Parathyroid adenoma (tissue), 2 donors: Measurements from ENCODE around the gene PEX26.

ENCODE experiments used
- H2AFZ ChIP-seq: fragments of 300-600 bp; sonication (generic); one replicate; pipeline ENCODE4 v1.7.0; 2017; ENCODE audit warnings: antibody characterized with exemption, mild to moderate bottlenecking
- H3K27ac ChIP-seq: fragments of 300-600 bp; sonication (generic); one replicate; pipeline ENCODE4 v1.7.0; 2017
- H3K27me3 ChIP-seq: fragments of 300-600 bp; sonication (generic); one replicate; pipeline ENCODE4 v1.7.0; 2017; ENCODE audit warnings: low read length; ENCODE audit not compliant: control insufficient read depth, insufficient read depth
- H3K36me3 ChIP-seq: fragments of 300-600 bp; sonication (generic); one replicate; pipeline ENCODE4 v1.7.0; 2017; ENCODE audit warnings: low read length; ENCODE audit not compliant: control insufficient read depth, insufficient read depth
- H3K4me1 ChIP-seq: fragments of 300-600 bp; sonication (generic); one replicate; pipeline ENCODE4 v1.7.0; 2017; ENCODE audit warnings: control low read depth
- H3K4me2 ChIP-seq: fragments of 300-600 bp; sonication (generic); one replicate; pipeline ENCODE4 v1.7.0; 2017; ENCODE audit warnings: low read length
- H3K4me3 ChIP-seq: fragments of 300-600 bp; sonication (generic); one replicate; pipeline ENCODE4 v1.7.0; 2017; ENCODE audit warnings: low read depth, low read length
- H3K79me2 ChIP-seq: fragments of 300-600 bp; sonication (generic); one replicate; pipeline ENCODE4 v1.7.0; 2017; ENCODE audit warnings: control low read depth
- H3K9ac ChIP-seq: fragments of 300-600 bp; sonication (generic); one replicate; pipeline ENCODE4 v1.7.0; 2017; ENCODE audit warnings: mild to moderate bottlenecking
- H3K9me3 ChIP-seq: fragments of 300-600 bp; sonication (generic); one replicate; pipeline ENCODE4 v1.7.0; 2017; ENCODE audit warnings: low read length; ENCODE audit not compliant: control insufficient read depth
- TF ChIP-seq, protein P1 (sequence below): fragments of 300-600 bp; sonication (generic); IDR thresholded peaks from one replicate; pipeline ENCODE4 v1.7.0; 2017; ENCODE audit warnings: antibody characterized with exemption, mild to moderate bottlenecking
- donor health status: primary hyperparathyroidism.

PEX26 gene

GRCh38 chr22:18075101-18075719 is 2.6 kb upstream of the PEX26 start:
- H3K9me3 ChIP-seq, result no peaks in the 10 kb centered on the region
- H3K36me3 ChIP-seq, result no peaks in the 10 kb centered on the region
- H3K4me1 ChIP-seq, result peaks cover 4% of the 10 kb centered on the region
- H3K27me3 ChIP-seq, result no peaks in the 10 kb centered on the region
- no peak overlapping the region for H2AFZ ChIP-seq
- H3K79me2 ChIP-seq, result peaks cover 4% of the 10 kb centered on the region
- no peak overlapping the region for H3K27ac ChIP-seq
- no peak overlapping the region for H3K4me2 ChIP-seq
- no peak overlapping the region for H3K9ac ChIP-seq
- H3K4me3 ChIP-seq, result no peak overlapping the region
- TF ChIP-seq, protein P1, sequence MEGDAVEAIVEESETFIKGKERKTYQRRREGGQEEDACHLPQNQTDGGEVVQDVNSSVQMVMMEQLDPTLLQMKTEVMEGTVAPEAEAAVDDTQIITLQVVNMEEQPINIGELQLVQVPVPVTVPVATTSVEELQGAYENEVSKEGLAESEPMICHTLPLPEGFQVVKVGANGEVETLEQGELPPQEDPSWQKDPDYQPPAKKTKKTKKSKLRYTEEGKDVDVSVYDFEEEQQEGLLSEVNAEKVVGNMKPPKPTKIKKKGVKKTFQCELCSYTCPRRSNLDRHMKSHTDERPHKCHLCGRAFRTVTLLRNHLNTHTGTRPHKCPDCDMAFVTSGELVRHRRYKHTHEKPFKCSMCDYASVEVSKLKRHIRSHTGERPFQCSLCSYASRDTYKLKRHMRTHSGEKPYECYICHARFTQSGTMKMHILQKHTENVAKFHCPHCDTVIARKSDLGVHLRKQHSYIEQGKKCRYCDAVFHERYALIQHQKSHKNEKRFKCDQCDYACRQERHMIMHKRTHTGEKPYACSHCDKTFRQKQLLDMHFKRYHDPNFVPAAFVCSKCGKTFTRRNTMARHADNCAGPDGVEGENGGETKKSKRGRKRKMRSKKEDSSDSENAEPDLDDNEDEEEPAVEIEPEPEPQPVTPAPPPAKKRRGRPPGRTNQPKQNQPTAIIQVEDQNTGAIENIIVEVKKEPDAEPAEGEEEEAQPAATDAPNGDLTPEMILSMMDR, result no peak

- no peak overlapping the region for H2AFZ ChIP-seq
- no peak overlapping the region for H3K4me2 ChIP-seq
- H3K27me3 ChIP-seq, result no peaks in the 10 kb centered on the region
- H3K4me3 ChIP-seq, result no peak overlapping the region
- H3K27ac ChIP-seq, result peak overlapping the region; percentile 8
- no peaks in the 10 kb centered on the region for H3K36me3 ChIP-seq
- TF ChIP-seq, protein P1, result peak; percentile 77
- peaks cover 4% of the 10 kb centered on the region for H3K4me1 ChIP-seq
- H3K79me2 ChIP-seq, result peaks cover 4% of the 10 kb centered on the region
- H3K9me3 ChIP-seq, result no peaks in the 10 kb centered on the region
- H3K9ac ChIP-seq, result no peak overlapping the region
Measured at GRCh38 chr22:18075720-18076497, 1.9 kb upstream of the PEX26 start.

DNA sequence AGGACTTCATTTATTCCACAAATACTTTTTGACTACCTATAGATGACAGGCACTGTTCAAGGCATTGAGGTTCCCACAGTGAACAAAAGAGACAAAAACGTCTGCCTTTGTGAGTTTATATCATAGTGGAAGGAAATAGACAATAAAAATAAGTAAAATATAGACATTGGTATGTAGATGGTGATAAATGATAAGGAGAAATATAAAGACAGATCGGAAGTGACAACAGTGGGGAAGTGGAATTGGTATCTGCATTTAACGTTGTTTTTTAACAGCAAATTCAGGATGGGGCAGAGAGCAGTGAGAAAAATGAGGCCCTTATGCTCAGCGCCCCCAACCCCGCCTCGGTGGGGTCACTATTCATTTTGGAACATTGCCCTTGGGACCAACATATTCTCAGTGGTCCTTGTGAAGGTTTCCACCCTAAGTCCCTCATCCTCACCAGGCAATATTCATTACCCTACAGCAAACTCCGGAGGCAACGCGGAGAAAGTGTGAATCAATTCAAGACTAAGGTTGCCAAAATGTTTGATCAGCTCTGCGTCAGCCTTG is 627 bp upstream of the PEX26 start:
- no peaks in the 10 kb centered on the region for H3K36me3 ChIP-seq
- peak overlapping the region; percentile 94 for H3K4me3 ChIP-seq
- H3K79me2 ChIP-seq, result peaks cover 4% of the 10 kb centered on the region
- TF ChIP-seq, protein P1, result no peak
- no peak overlapping the region for H3K9ac ChIP-seq
- no peaks in the 10 kb centered on the region for H3K27me3 ChIP-seq
- H3K4me1 ChIP-seq, result peaks cover 4% of the 10 kb centered on the region
- peak overlapping the region; percentile 65 for H2AFZ ChIP-seq
- H3K9me3 ChIP-seq, result no peaks in the 10 kb centered on the region
- peak overlapping the region; percentile 59 for H3K27ac ChIP-seq
- H3K4me2 ChIP-seq, result peak overlapping the region; percentile 90

GRCh38 chr22:18078329-18079041 is 695 bp downstream of the PEX26 start:
- H3K79me2 ChIP-seq, result peaks cover 4% of the 10 kb centered on the region
- H3K36me3 ChIP-seq, result no peaks in the 10 kb centered on the region
- H3K27ac ChIP-seq, result no peak overlapping the region
- H3K4me2 ChIP-seq, result peak overlapping the region; percentile 90
- TF ChIP-seq, protein P1, result no peak
- peak overlapping the region; percentile 80 for H2AFZ ChIP-seq
- peaks cover 4% of the 10 kb centered on the region for H3K4me1 ChIP-seq
- peak overlapping the region; percentile 94 for H3K4me3 ChIP-seq
- peak overlapping the region; percentile 28 for H3K9ac ChIP-seq
- no peaks in the 10 kb centered on the region for H3K27me3 ChIP-seq
- H3K9me3 ChIP-seq, result no peaks in the 10 kb centered on the region
